HG03280 (cell line): Measurements from ENCODE around the gene NSMF.

Source experiments
- ATAC-seq: cut with Tn5 transposase; IDR thresholded peaks from one replicate; pipeline ENCODE4 v1.9.1; 2021; ENCODE audit warnings: mild to moderate bottlenecking, moderate library complexity; ENCODE audit not compliant: unreplicated experiment

NSMF gene

DNA sequence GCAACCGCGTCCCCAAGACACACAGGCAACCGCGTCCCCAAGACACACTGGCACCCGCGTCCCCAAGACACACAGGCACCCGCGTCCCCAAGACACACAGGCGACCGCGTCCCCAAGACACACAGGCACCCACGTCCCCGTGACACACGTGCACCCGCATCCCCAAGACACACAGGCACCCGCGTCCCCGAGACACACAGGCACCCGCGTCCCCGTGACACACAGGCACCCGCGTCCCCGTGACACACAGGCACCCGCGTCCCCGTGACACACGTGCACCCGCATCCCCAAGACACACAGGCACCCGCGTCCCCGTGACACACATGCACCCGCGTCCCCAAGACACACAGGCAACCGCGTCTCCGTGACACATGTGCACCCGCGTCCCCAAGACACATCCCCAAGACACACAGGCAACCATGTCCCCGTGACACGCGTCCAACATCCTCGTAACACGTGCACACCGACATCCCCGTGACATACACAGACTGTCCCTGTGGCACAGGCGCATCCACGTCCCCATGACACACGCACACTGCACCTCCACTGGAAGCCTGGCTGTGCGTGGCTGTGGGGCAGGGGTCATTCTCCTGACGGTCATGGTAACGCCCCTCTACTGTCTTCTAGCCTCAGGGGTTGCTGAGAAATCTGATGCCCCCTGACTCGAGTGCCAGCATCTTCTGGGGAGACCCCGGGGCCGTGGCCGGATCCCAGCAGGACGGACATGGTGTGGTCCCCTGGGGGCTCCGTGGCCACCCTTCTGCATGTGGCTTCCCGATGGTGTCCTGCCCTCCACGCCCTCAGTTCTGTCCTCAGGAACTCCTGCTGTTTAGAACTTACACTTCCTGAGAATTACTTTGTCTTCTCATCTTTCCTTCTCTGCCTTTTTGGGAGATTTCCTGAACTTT, 60.3 kb downstream of the NSMF start:
- ATAC-seq = no peak

- no peak for ATAC-seq
Observed at GRCh38 chr9:137397675-137398423, 61.3 kb downstream of the NSMF start.
